ENCODE results near the gene PRKAG1.

GRCh38 chr12:49026678-49027480, 8.3 kb upstream of the PRKAG1 start:
- TF ChIP-seq POLR2A (IDR thresholded peaks at IDR 0.05): no peak
- TF ChIP-seq CTCF (IDR thresholded peaks at IDR 0.05): no peak

Measured in heart left ventricle (tissue), 13 donors.